SH-SY5Y (cell line): ENCODE measurements around the gene AFM.

ENCODE experiments used
- GATA2 ChIP-seq: IDR thresholded peaks from 2 replicates; pipeline ENCODE4 v1.6.1; 2011; ENCODE audit warnings: mild to moderate bottlenecking, low read depth, low read length
- GATA3 ChIP-seq: IDR thresholded peaks from 2 replicates; pipeline ENCODE4 v1.6.1; 2011; ENCODE audit warnings: low read depth, mild to moderate bottlenecking, low read length, moderate library complexity

DNA sequence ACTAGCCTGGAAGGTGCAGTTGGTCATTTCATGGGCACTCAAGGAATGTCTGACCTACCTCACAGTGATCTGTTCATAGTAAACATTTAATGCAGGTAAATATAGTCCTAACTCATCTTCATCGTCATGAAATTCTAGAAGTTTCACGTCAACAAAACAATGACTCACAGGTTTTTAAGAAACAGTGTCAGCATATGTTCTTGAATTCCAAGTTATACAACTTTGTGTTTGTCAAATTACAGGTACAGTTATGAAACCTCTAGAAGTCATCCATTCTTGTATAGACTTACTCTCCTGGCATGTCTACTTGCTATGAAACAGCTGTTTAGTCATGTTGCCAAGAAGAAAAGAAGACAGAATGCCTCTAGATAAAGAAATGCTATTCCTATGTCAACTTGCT lies 46.6 kb downstream of the AFM start:
- TF ChIP-seq GATA3 (no peak), GATA2 (no peak)
